Measurements from ENCODE around the gene SIRPG. TPM values are rescaled to one million over a fixed set of nuclear protein-coding genes. Genes with fewer than 3 reads are reported as not detected.

The SIRPG gene
- total RNA-seq, 1 experiment from 2014 or later = 2.1 TPM

DNA sequence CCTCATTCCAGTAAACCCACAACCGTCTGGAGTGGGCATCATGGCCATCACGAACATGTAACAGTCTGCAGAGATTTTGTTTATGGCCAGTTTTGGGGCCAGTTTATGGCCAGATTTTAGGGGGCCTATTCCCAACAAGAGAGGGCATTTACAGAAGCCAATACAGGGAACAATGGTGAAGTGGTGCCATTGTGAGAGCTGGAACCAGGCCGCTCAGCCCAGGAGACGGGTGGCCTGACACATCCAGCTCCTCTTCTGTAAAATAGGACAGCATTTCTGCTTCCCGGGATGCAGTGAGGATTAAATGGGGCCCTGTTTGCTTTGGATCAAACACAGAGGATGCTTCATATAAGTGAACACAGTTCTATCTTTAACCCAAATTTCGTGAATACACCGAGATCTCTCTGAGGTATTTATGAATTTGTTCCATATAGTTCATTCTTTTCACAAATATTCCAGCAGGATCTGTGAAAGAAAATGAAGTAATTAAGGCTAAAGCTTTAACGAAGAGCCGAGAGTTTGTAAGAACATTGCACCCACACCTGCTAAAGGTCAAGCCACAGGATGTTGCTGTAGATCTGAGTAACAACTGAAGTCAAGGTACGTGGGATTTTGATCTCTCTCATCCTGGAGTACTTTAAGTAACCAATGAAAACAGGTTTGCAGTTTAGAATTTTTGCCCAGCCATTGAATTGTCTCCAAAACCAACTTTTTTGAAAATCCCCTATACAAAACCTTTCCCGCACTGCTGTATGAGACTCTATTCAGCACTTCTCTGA, 14.5 kb upstream of the SIRPG start:
- H3K36me3 ChIP-seq (ENCODE audit: low read depth) = no peaks in the 10 kb centered on the region
- no peaks in the 10 kb centered on the region for H3K27me3 ChIP-seq (ENCODE audit: insufficient read depth, low read depth)
- peaks cover 4% of the 10 kb centered on the region; the same call in 1 of the 2 replicates for H3F3A ChIP-seq (ENCODE audit: insufficient read depth, low read depth)
- BruUV-seq (replicated peaks) = no TSS peak
- H3K4me3 ChIP-seq = no peak overlapping the region
- H3K4me2 ChIP-seq = no peak overlapping the region
- no peak overlapping the region for H3K27ac ChIP-seq
- no peaks in the 10 kb centered on the region for H3K79me2 ChIP-seq (ENCODE audit: low read depth)
- H3K9me3 ChIP-seq (ENCODE audit: insufficient read depth, low read depth) = no peaks in the 10 kb centered on the region
- DNase-seq = no peak
- no peak for TF ChIP-seq EZH2 (IDR thresholded peaks at IDR 0.05; ENCODE audit: low read depth)
- TF ChIP-seq, protein P1, sequence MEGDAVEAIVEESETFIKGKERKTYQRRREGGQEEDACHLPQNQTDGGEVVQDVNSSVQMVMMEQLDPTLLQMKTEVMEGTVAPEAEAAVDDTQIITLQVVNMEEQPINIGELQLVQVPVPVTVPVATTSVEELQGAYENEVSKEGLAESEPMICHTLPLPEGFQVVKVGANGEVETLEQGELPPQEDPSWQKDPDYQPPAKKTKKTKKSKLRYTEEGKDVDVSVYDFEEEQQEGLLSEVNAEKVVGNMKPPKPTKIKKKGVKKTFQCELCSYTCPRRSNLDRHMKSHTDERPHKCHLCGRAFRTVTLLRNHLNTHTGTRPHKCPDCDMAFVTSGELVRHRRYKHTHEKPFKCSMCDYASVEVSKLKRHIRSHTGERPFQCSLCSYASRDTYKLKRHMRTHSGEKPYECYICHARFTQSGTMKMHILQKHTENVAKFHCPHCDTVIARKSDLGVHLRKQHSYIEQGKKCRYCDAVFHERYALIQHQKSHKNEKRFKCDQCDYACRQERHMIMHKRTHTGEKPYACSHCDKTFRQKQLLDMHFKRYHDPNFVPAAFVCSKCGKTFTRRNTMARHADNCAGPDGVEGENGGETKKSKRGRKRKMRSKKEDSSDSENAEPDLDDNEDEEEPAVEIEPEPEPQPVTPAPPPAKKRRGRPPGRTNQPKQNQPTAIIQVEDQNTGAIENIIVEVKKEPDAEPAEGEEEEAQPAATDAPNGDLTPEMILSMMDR (conservative IDR thresholded peaks at IDR 0.05) = no peak
- POLR2A ChIA-PET (ENCODE audit: unreplicated experiment) = no interaction called here
- intact Hi-C loops (cut with micrococcal nuclease; ENCODE audit: unreplicated experiment) = no loop called here
- no peak overlapping the region for H2AFZ ChIP-seq
- no peaks in the 10 kb centered on the region; the same call in 1 of the 2 replicates for H3K9me2 ChIP-seq (ENCODE audit: insufficient read depth)
- CTCF ChIA-PET = no interaction called here
- H4K20me1 ChIP-seq (ENCODE audit: insufficient read depth) = no peaks in the 10 kb centered on the region
- H3K4me1 ChIP-seq (replicated peaks; ENCODE audit: insufficient read depth) = peaks cover 17% of the 10 kb centered on the region

DNA sequence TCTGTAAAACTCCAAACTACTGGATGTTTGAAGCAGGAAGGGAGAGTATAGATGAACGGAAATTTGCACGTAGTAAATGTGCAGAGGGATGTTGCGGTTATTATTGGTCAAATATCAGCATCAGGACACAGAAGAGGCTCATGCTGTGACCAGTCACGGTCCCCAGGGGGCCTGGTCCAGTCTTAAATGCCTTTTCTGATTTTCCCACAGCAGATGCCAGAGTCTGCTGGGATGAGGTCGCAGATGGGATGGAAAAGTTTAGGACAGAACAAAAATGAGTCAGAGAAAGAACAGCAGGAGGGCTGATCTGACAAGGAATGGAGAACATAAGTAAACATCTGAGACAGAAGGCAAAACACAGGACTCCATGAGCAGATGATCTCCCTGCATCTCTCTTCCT, 11.7 kb upstream of the SIRPG start:
- H3K4me2 ChIP-seq = no peak overlapping the region
- peak in 1 of 2 experiments; percentile 49 for DNase-seq
- intact Hi-C loops (cut with micrococcal nuclease; ENCODE audit: unreplicated experiment) = no loop called here
- ChIA-PET POLR2A (ENCODE audit: unreplicated experiment) (no interaction called here), CTCF (no interaction called here)
- H3K9me3 ChIP-seq (ENCODE audit: insufficient read depth, low read depth) = no peaks in the 10 kb centered on the region
- H3K9me2 ChIP-seq (ENCODE audit: insufficient read depth) = no peaks in the 10 kb centered on the region; the same call in 1 of the 2 replicates
- no peak overlapping the region for H2AFZ ChIP-seq
- TF ChIP-seq, protein P1 (conservative IDR thresholded peaks at IDR 0.05) = peak; percentile 32; the same call in 1 of the 2 replicates
- no peak for TF ChIP-seq EZH2 (IDR thresholded peaks at IDR 0.05; ENCODE audit: low read depth)
- H3K4me3 ChIP-seq = no peak overlapping the region
- no peak overlapping the region for H3K27ac ChIP-seq
- H3K36me3 ChIP-seq (ENCODE audit: low read depth) = no peaks in the 10 kb centered on the region
- BruUV-seq (replicated peaks) = no TSS peak
- peaks cover 7% of the 10 kb centered on the region; the same call in 1 of the 2 replicates for H3F3A ChIP-seq (ENCODE audit: insufficient read depth, low read depth)
- no peaks in the 10 kb centered on the region for H3K79me2 ChIP-seq (ENCODE audit: low read depth)
- H4K20me1 ChIP-seq (ENCODE audit: insufficient read depth) = no peaks in the 10 kb centered on the region
- no peaks in the 10 kb centered on the region for H3K27me3 ChIP-seq (ENCODE audit: insufficient read depth, low read depth)
- peaks cover 6% of the 10 kb centered on the region for H3K4me1 ChIP-seq (replicated peaks; ENCODE audit: insufficient read depth)

DNA sequence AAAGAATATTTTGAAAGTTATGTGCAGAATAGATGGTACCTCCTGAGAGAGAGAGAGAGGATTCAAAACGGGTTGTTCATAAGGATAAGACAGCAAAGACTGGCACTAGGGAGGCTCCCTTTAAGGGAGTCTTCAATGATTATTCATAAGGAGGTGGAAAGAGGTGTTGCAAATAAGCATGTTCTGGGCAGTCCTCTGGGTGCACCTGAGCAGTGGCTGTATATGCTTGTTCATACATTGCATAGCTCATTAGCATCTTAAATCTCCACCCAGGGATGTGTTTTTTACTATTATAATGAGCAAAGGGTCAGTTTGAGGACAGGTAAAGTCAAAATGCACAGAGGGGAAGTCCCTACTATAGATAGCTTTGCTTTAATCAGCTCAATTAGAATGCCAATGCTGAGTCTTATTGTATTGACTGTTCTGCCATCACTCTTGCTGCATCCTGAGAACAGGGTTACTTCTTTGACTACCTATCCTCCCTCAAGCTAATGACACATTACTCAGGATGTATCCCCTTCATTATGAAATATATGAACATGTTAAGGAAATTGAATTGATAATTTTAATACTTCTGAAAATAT, 10.0 kb upstream of the SIRPG start:
- Histone ChIP-seq H3K4me3 (no peak overlapping the region), H3K4me1 (replicated peaks; ENCODE audit: insufficient read depth) (peaks cover 17% of the 10 kb centered on the region), H2AFZ (no peak overlapping the region), H3K9me3 (ENCODE audit: insufficient read depth, low read depth) (no peaks in the 10 kb centered on the region), H3K27me3 (ENCODE audit: insufficient read depth, low read depth) (no peaks in the 10 kb centered on the region), H3F3A (ENCODE audit: insufficient read depth, low read depth) (peaks cover 7% of the 10 kb centered on the region; the same call in 1 of the 2 replicates), H3K79me2 (ENCODE audit: low read depth) (no peaks in the 10 kb centered on the region), H3K36me3 (ENCODE audit: low read depth) (no peaks in the 10 kb centered on the region), H3K9me2 (ENCODE audit: insufficient read depth) (no peaks in the 10 kb centered on the region; the same call in 1 of the 2 replicates), H3K4me2 (no peak overlapping the region), H3K27ac (no peak overlapping the region), H4K20me1 (ENCODE audit: insufficient read depth) (no peaks in the 10 kb centered on the region)
- no peak for TF ChIP-seq EZH2 (IDR thresholded peaks at IDR 0.05; ENCODE audit: low read depth)
- TF ChIP-seq, protein P1 (conservative IDR thresholded peaks at IDR 0.05) = no peak
- POLR2A ChIA-PET (ENCODE audit: unreplicated experiment) = no interaction called here
- CTCF ChIA-PET = no interaction called here
- intact Hi-C loops (cut with micrococcal nuclease; ENCODE audit: unreplicated experiment) = no loop called here
- no peak for DNase-seq
- BruUV-seq (replicated peaks) = no TSS peak

Data from PC-9 (cell line).